ENCODE data around the gene EPB41.
"Not testable (repeated sequence)": the region's sequence is repeated elsewhere in the genome, so short reads cannot be mapped to it uniquely, and the experiment has no call there.

The EPB41 gene

DNA sequence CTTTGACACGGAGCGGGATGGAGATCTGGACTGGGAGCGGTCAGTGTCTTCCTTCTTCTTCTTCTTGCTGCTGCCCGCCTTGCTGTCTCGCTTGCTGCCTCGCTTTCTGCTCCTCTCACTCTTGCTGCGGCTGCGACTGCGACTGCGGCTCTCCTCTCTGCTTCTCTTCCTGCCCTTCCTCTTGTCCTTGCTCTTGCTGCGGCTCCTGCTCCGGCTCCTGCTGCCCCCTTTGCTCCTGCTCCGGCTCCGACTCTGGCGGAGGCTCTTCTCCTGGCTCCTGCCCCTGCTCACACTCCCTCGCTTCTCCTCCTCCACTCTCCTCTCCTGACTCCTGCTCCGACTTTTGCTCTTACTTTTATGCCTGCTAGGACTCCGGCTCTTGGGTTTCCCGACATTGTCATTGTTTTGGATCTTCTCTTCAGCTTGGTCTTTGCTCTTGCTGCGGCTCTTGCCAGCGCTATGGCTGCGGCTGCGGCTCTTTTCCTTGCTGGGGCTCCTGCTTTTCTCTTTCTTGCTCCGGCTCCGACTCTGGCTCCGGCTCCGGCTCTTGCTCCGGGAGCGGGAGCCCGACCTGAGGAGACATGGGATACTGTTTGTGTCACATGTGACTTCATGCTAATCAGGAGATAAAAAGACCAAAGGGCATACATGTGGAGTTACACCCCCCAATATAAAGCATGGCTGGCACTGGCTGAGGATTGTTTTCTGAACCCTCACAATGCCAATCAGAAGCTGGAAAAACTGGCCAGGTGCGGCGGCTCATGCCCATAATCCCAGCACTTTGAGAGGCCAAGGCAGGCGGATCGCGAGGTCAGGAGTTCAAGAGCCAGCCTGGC, 234.5 kb downstream of the EPB41 start:
- no peak overlapping the region for H3K4me3 ChIP-seq (ENCODE audit: low read length)
- DNase-seq (ENCODE audit: low read depth), result no peak
- TF ChIP-seq, protein P1, sequence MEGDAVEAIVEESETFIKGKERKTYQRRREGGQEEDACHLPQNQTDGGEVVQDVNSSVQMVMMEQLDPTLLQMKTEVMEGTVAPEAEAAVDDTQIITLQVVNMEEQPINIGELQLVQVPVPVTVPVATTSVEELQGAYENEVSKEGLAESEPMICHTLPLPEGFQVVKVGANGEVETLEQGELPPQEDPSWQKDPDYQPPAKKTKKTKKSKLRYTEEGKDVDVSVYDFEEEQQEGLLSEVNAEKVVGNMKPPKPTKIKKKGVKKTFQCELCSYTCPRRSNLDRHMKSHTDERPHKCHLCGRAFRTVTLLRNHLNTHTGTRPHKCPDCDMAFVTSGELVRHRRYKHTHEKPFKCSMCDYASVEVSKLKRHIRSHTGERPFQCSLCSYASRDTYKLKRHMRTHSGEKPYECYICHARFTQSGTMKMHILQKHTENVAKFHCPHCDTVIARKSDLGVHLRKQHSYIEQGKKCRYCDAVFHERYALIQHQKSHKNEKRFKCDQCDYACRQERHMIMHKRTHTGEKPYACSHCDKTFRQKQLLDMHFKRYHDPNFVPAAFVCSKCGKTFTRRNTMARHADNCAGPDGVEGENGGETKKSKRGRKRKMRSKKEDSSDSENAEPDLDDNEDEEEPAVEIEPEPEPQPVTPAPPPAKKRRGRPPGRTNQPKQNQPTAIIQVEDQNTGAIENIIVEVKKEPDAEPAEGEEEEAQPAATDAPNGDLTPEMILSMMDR (conservative IDR thresholded peaks at IDR 0.05; ENCODE audit: low read length), result no peak

DNA sequence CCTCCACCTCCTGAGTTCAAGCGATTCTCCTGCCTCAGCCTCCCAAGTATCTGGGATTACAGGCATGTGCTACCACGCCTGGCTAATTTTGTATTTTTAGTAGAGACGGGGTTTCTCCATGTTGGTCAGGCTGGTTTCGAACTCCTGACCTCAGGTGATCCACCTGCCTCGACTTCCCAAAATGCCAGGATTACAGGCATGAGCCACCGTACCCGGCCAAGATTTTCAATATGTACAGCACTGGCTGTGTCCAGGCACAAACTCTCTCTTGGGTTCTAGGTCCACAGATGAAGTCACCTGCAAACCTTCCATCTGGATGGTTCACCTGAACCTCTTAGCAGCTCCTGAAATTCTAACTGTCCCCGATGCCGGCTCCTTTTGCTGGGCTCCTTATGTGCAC, 236.0 kb downstream of the EPB41 start:
- H3K4me3 ChIP-seq (ENCODE audit: low read length); DNase-seq (ENCODE audit: low read depth): not testable (repeated sequence)

DNA sequence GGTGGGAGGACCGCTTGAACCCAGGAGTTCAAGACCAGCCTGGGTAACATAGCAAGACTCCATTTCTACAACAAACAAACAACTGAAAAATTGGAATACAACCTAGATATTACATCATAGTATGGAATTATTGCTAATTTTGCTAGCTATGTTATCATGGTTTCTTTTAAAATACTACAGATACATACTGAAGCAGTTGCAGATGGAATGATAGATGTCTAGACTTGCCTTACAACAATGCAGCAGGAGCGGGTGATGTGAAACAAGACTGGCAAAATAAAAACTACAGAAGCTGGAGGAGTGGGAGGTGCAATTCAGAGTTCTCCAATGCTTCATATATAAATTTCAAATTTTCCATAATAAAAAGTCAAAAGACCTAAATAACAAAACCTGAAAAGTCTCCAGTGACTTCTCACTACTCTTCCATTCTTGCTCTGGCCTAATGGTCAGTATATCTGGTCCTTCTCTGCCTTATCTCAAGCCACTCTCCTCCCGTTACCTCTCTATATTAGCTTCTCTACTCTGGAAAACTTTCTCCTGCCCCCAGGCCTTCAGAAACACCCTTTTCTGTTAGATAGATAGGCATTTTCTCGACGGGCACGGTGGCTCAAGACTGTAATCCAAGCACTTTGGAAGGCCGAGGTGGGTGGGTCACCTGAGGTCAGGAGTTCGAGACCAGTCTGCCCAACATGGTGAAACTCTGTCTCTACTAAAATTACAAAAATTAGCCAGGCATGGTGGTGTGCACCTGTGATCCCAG, 237.9 kb downstream of the EPB41 start:
- TF ChIP-seq, protein P1 (conservative IDR thresholded peaks at IDR 0.05; ENCODE audit: low read length), result no peak
- no peak overlapping the region for H3K4me3 ChIP-seq (ENCODE audit: low read length)
- no peak for DNase-seq (ENCODE audit: low read depth)

DNA sequence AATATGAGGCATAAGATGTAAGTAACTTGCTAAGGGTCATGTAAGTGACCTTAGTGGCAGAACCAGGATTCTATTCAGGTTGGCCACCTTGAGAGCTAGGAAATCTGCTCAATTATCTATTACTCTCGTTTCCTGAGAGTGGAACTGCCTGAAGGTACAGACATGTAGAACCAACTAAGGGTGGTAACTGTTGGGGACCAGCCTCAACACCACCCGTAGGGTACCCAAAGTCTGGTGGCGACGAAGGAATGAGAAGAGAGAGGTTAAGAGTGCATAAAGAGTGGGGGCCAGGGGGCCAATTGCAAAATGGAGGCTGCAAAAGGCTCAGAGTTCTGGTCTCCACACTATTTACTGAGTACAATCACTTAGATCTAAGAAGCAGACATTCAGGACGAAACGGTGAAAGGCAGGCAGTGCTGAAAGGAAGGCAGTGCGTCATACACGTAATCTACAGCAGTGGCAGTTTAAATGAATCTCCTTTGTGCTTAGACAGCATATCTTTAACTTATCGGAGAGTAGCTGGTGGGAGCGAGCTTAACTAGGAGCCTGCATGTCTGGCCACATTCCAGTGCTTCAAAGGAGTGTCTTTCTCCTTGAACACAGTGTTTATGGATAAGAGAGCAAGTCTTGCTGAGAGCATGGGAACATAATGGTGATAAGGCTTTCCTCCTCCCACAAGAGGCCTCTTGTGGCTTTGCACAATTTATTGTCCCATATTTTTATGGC, 242.3 kb downstream of the EPB41 start:
- TF ChIP-seq, protein P1 (conservative IDR thresholded peaks at IDR 0.05; ENCODE audit: low read length), result no peak
- H3K4me3 ChIP-seq (ENCODE audit: low read length), result no peak overlapping the region
- no peak for DNase-seq (ENCODE audit: low read depth)

DNA sequence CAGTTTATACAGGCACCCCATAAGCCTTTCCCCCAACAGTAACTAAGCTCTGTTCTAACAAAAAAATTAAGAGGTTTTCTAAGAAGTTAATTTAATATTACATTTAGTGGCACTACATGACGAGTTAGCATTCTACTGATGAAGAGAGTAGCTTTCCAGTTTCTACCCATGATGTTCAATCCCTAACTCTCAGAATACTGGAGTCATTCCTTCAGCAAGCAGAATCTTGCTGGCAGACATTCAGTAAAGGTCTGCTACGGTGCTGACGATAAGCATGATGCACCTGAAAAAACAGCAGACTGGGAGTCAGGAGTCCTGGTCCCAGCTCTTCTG, 242.9 kb downstream of the EPB41 start:
- no peak for DNase-seq (ENCODE audit: low read depth)
- TF ChIP-seq, protein P1 (conservative IDR thresholded peaks at IDR 0.05; ENCODE audit: low read length), result no peak
- no peak overlapping the region for H3K4me3 ChIP-seq (ENCODE audit: low read length)

DNA sequence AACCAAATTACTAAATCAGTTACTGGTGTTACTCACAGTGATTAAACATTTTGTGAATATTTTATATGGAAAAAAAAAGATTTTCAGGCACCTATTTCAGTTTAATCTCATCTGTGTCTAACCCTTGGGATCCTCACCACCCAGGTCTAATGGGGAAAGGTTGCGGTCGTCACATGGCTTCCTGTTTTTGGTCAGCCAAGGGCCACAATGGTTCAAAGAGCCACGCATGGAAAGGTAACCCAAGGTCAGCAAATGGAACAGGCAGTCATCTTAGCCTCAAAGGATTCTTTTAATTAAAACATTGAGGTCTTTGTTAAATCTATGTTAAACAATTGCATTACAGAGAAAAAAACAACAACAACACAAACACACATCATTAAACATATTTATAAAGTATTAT, 245.4 kb downstream of the EPB41 start:
- H3K4me3 ChIP-seq (ENCODE audit: low read length), result no peak overlapping the region
- DNase-seq (ENCODE audit: low read depth), result no peak
- TF ChIP-seq, protein P1 (conservative IDR thresholded peaks at IDR 0.05; ENCODE audit: low read length), result no peak

DNA sequence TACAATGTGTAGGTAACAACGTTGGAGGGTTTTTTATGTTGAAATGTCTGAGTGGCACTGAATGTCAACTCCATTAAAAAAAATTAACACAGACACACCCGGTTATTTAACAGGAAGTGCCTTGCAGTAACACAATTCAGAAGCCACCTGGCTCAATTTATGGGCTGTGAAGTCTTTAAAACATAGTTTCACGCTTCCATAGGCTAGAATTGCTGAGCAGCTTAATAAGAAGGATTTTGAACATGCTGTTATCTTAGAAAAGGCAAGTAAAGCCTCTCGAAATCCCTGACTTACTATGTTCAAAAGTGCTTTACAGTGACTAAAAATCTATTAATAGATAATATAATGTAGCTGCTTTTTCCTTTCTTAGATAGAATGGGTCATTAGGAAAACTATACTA, 247.7 kb downstream of the EPB41 start:
- no peak overlapping the region for H3K4me3 ChIP-seq (ENCODE audit: low read length)

More for the DNA sequence above, 247.7 kb downstream of the EPB41 start:
- TF ChIP-seq, protein P1 (conservative IDR thresholded peaks at IDR 0.05; ENCODE audit: low read length), result no peak
- DNase-seq (ENCODE audit: low read depth), result no peak
